ENCODE data around the gene DIS3L2.

The DIS3L2 gene

DNA sequence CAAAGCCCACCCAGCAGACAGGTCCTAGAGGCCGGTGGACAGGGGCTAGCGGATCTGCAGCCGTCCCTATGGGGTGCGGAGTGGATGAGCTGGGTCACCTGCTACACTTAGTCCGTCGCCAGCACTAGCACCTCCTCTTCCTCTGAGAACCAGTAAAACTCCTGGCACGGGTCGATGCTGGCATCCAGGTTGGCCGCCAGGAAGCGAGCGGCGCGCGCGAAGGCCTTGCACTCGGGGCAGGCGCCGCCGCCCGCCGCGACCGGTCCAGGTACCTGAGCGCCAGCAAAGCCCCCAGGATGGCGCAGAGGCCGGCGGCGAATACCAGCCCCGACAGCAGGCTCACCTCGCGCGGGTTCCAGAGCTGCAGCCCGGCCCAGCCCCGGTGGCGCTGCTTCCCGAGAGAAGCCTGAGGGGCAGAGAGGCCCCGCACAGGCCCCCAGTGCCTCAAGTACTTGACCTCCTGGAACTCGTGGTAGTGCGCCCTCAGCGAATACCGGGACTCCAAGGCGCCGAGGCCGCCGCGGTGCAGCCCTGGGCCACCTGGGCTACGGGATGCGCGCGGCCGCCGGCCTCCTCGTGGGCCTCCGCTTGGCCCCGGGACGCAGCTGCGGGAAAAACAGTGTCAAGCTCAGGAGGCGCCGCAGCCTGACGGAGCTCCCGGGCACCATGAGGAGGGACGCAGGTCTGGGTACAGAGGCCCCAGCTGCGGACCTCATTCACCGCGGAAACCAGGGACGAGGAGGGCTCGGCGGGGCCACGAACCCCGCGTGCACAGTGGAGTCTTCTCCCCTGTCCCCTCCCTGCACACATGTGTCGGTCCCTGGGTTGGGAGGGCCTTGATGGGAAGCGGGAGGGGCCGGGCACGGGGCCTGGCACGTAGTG is 389.5 kb downstream of the DIS3L2 start:
- ChIA-PET POLR2A (ENCODE audit: low non-redundant PET) (no interaction called here), CTCF (interaction anchor here (0.6 to 2.0 kb wide), 3 partner anchors 17 to 313 kb away, joined by 3 to 7 read pairs (median 6); partner anchors contain the start of gene ALPP)
- DNase-seq (ENCODE audit: low spot score): no peak
- H3K27ac ChIP-seq: no peak overlapping the region
- TF ChIP-seq, protein P1, sequence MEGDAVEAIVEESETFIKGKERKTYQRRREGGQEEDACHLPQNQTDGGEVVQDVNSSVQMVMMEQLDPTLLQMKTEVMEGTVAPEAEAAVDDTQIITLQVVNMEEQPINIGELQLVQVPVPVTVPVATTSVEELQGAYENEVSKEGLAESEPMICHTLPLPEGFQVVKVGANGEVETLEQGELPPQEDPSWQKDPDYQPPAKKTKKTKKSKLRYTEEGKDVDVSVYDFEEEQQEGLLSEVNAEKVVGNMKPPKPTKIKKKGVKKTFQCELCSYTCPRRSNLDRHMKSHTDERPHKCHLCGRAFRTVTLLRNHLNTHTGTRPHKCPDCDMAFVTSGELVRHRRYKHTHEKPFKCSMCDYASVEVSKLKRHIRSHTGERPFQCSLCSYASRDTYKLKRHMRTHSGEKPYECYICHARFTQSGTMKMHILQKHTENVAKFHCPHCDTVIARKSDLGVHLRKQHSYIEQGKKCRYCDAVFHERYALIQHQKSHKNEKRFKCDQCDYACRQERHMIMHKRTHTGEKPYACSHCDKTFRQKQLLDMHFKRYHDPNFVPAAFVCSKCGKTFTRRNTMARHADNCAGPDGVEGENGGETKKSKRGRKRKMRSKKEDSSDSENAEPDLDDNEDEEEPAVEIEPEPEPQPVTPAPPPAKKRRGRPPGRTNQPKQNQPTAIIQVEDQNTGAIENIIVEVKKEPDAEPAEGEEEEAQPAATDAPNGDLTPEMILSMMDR (conservative IDR thresholded peaks at IDR 0.05; ENCODE audit: low read depth): no peak

DNA sequence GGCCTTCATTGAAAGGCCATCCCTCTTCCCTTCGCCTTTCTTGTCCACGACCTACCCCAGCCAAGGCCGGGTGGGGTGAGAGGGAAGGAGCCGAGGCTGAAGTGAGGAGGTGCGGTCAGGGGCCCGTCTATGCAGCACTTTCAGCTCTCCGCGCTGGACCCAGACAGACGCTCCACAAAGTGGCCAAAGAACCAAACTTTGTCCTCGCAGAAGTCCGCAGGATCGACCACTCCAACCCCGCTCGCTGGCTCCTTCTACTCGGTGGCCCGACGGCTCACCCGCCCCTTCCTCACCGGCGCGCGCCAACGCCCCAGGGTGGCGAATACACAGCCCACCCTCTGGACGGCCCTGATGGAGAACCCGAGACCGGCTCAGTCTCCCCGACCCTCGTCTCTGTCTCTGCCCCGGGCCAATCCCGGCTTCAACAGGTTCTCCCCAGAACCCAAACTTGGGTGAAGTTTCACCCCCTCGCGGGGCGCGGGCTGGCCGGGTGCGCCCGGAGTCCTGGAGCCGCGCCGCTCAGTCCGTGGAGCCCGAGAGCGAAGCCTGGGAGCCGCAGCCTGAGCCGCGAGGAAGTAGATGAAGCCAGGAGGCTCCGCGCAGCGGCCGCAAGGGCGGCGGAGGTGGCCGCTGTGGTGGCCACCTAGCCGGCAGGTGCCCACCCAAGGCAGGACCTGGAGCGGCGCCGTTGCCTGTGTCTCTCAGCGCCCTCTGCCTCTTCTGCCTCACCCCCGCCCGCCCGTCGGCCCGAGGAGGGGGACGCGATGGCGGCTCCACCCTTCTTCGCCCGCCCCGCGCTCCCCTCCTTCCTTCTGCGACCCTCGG is 390.4 kb downstream of the DIS3L2 start:
- POLR2A ChIA-PET (ENCODE audit: low non-redundant PET): no interaction called here
- CTCF ChIA-PET: interaction anchor here (0.6 to 0.7 kb wide), 3 partner anchors 27 to 1426 kb away, joined by 3 to 4 read pairs (median 3); partner anchors contain the start of gene ALPP
- no peak overlapping the region for H3K27ac ChIP-seq
- TF ChIP-seq, protein P1 (conservative IDR thresholded peaks at IDR 0.05; ENCODE audit: low read depth): no peak
- DNase-seq (ENCODE audit: low spot score): no peak

DNA sequence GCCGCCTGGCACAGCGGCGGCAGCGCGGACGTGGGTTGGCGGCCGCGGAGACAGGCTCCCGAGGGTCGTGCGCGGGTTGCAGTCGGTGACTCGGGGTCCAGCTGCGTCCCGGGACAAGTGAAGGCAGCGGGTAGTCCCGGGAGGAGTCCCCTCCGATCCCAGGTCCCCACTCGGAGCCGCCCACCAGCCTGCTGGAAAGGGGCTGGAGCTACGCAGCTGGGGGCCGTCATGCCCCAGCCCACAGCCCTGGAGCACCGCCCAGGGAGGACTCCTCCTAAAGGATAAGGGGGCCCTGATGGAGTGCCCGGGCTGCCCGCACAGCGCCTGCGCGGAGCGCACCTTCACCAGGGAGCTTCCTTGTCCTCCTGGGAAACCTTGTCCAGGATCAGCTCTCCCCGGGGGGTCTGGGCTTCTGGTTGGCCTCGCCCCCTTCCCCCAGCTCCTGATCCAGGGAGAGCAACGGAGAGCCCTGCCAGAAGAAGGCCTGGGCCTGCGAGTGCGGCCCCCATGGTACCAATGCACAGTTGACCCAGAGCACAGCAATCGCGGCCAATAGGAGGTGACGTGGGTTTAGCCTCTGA is 391.1 kb downstream of the DIS3L2 start:
- CTCF ChIA-PET: interaction anchor here (0.6 to 0.7 kb wide), 3 partner anchors 432 to 1427 kb away, joined by 3 to 4 read pairs (median 3); no protein-coding TSS in a partner anchor
- POLR2A ChIA-PET (ENCODE audit: low non-redundant PET): no interaction called here
- TF ChIP-seq, protein P1 (conservative IDR thresholded peaks at IDR 0.05; ENCODE audit: low read depth): no peak
- DNase-seq (ENCODE audit: low spot score): no peak
- no peak overlapping the region for H3K27ac ChIP-seq

DNA sequence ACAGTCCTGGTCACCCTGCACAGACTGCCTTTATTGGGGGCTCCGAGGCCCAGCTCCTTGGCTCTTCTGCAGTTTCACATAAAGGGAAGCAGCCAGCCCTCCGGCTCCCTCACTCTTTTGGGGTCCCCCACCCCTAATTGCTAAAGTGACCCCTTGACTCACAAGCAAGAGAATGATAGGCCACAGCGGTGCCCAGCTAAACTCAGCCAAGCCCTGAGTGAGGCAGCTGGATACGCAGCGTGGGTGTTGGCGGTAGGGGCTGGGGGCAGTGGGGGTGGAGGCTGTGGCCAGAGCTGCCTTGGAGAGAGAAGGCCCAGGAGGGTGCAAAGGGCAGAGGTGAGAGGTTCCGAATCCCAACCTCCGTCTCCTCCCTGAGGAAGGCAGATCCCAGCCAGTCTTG is 391.6 kb downstream of the DIS3L2 start:
- DNase-seq (ENCODE audit: low spot score): no peak
- ChIA-PET CTCF (interaction anchor here (0.6 kb wide), 1 partner anchor 432 kb away, joined by 3 read pairs; no protein-coding TSS in a partner anchor), POLR2A (ENCODE audit: low non-redundant PET) (no interaction called here)
- TF ChIP-seq, protein P1 (conservative IDR thresholded peaks at IDR 0.05; ENCODE audit: low read depth): no peak
- H3K27ac ChIP-seq: no peak overlapping the region

DNA sequence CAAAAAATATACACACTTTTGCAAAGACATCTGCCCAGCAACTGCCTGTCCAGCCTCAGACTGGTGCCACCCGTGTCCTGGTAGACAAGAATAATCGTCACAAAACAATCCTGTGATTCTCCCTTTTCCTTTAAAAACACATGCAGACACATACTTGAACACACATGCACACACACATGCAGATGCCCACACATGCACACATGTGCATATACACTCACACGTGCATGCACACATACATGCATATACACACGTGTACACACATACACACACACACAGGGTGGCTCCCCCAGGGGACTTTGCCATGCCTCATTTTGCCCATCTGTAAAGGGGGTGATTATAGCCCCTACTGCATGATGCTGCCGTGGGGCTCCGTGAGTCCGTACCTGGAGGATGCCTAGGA is 392.1 kb downstream of the DIS3L2 start:
- no peak overlapping the region for H3K27ac ChIP-seq
- ChIA-PET POLR2A (ENCODE audit: low non-redundant PET) (no interaction called here), CTCF (no interaction called here)
- TF ChIP-seq, protein P1 (conservative IDR thresholded peaks at IDR 0.05; ENCODE audit: low read depth): no peak
- DNase-seq (ENCODE audit: low spot score): no peak

DNA sequence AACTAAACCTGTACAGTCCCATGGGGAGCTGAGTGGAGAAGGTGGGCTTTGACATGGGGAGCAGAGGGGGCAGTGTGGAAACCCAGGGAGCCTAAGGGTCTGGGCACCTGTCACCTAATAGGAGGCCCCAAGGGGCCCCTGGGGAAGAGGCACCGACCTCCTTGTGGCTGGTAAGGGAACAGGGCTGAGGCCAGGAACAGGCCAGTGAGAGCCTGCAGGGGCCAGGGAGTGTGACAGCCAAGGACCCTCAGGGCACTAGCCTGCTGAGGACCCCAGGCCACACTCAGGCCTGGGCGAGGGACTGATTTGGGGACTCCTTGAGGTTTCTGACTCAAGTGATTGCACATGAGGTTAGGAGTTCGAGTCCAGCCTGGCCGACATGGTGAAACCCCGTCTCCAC is 392.6 kb downstream of the DIS3L2 start:
- H3K27ac ChIP-seq: no peak overlapping the region
- TF ChIP-seq, protein P1 (conservative IDR thresholded peaks at IDR 0.05; ENCODE audit: low read depth): no peak
- ChIA-PET POLR2A (ENCODE audit: low non-redundant PET) (no interaction called here), CTCF (no interaction called here)
- no peak for DNase-seq (ENCODE audit: low spot score)

Data from RWPE1 (cell line).